ENCODE measurements around the gene GLRA3.
"Not testable (repeated sequence)": the region's sequence is repeated elsewhere in the genome, so short reads cannot be mapped to it uniquely, and the experiment has no call there.

GLRA3 gene

DNA sequence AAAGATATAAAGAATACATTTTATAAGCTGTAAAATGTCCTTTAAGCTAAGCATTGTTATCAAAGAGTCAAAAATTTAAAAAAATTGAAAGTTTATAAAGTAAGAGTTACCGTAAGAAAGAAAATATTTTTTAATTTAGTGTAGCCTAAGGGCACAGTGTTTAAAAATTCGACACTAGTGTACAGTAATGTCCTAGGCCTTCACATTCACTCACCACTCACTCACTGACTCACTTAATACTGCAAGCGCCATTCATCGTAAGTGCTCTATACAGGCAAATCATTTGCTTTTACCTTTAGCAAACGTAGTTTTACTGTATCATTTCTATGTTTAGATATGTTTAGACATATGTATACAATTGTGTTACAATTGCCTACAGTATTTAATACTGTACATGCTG, 20.2 kb downstream of the GLRA3 start:
- DNase-seq = no peak

DNA sequence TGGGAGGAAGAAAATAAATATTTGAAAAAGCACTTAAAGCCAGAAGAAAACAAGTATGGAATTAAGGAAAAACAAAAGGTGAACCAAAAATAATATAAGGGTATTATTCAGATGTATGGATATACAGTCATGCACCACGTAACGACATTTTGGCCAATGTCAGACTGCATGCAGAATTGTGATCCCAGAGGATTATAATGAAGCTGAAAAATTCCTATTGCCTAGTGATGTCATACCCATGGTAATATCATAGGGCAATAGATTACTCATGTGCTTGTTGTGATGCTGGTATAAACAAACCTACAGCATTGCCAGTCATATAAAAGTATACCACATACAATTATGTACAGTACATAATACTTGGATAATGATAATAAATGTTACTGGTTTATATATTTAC, 20.9 kb downstream of the GLRA3 start:
- no peak for DNase-seq

DNA sequence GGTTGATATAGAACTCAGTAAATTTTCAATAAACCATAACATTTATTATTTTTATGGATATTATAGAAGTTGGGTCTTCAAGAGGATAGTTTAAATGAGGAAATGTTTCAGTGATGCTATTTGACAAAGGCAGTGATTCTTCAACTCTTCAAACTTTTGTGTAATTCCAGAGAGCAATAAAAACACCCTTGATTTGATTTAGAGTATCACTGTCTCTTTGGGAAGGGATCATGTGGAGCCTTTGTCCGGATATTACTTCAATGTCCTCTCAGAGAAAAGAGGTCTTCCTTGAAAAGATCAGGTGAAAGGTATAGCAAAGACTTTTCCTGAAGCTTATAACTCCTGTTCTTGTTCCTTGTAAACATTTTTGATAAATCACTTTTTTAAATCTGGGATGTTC, 23.3 kb downstream of the GLRA3 start:
- DNase-seq = no peak

DNA sequence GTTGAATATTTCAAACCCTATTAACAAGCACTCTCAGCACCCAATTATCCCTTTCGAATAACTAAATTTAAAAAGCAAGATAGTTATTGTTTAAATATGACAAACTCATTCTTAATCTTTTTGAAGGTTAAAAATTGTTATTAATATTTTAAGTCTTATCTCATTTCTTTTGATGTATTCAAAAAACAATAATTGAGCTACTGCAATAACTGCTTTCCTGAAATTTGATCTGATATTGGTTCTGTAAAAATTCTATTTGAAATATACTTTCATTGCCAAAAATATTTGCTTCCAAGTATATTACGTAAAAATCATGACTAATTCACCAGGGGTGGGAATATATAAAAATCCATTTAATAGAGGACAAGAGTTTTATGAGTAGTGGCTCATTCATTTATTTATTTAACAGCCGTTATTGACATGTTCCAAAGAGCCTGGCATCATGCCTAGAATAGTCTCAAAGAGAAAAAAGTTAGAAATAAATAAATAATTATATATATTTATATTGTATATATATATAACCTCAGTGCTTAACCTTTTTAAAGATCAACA, 34.4 kb downstream of the GLRA3 start:
- no peak for DNase-seq

DNA sequence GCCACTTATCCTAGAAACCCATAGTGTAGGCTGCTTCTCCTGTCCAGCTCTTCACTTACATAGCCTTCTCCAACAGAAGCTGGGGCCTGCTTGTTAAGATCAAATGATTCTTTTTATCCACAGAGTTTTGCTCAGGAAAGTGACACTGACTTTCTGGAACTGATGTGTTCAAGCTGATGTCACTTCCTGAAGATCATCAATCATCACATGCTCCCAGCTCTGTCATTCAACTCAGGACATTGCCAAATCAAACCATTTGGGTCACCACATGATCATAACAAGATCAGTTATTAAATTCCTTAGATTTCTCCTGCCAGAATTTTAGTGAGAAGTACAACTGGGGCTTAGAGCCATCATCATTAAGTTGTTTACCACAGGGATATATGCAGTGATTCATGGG, 39.4 kb downstream of the GLRA3 start:
- no peak for DNase-seq

DNA sequence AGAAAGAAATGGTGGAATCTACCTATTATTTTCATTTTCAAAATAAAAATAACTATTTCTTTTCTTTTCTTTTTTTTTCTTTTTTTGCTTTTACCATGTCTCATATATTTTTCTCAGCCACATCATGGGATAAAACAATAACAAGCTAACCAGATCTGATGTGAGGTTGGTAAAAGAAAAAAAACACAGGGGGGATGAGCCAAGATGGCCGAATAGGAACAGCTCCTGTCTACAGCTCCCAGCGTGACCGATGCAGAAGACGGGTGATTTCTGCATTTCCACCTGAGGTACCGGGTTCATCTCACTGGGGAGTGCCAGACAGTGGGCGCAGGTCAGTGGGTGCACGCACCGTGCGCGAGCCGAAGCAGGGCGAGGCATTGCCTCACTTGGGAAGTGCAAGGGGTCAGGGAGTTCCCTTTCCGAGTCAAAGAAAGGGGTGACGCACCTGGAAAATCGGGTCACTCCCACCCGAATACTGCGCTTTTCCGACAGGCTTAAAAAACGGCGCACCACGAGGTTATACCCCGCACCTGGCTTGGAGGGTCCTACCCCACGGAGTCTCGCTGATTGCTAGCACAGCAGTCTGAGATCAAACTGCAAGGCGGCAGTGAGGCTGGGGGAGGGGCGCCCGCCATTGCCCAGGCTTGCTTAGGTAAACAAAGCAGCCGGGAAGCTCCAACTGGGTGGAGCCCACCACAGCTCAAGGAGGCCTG, 50.6 kb downstream of the GLRA3 start:
- not testable (repeated sequence) for DNase-seq

DNA sequence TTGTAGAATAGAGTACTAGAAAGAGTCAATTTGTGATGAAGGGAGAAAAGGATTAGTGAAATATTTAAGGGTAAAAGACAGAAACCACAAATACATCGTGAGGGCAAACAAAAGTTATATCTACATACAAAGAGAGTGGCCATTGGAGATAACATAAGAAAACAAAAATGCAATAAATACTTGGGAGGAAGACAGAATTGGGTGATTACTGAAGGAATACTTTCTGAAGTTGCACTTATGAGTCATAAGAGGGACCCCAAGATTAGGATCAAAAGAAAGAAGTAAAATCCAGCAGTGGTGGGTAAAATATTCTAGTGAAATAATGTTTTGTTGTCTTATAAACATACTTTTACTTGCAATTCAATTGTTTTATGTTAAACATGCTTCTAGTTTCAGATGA, 53.7 kb downstream of the GLRA3 start:
- no peak for DNase-seq

DNA sequence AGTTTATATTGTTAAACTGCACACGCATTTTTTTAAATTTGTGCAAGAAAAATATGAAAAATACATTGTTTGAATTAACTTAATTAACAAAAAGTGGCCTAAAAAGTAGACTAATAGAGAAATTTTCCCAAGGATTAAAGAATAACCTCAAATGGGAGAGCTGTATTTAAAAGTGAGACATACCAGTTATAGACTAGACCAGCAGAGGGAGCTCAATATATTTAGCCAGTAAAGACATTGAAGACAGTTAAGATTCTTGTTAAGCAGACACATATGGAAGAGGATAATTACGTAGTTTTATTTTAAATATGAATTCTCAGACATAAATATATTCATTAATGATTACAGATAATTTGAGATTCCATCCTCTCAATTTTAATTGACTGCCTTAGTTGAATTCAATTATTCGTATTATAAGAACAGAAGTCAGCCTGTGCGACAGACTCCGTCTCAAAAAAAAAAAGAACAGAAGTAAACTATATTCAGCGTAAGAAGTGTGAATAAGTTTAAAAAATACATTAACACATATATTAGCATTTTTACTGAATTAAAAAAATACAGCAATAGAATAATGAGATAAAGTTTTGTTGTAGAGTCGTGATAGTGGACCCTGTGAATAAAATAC, 64.8 kb downstream of the GLRA3 start:
- no peak for DNase-seq

DNA sequence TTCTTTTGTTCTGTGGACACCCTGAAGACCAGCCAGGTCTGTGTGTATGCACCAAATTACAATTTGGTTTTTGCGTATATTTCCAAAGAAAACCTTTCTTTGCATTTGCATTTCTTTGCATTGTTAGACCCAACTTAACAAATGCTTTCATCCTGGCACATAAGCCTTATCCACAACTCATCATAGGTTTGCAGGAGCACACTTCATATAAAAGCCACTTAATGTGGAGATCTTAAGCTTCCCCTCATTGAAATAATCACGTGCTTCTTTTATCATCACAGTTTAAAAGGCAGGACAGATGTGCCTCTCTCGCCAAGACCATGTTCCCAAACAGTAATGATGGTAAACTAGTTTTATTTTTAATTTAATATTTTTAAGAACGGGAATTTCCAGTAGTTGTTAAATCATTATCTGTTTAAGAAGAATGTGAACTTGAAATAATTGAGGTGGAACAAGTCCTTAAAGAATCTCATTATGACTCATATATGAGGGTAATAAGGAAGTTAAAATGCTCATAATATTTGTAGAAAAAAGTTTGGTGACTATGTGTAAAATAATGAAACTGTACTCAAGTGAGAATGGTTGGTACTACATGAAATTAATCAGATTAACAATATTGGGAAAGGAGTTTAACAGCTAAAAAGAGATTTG, 65.5 kb downstream of the GLRA3 start:
- no peak for DNase-seq

DNA sequence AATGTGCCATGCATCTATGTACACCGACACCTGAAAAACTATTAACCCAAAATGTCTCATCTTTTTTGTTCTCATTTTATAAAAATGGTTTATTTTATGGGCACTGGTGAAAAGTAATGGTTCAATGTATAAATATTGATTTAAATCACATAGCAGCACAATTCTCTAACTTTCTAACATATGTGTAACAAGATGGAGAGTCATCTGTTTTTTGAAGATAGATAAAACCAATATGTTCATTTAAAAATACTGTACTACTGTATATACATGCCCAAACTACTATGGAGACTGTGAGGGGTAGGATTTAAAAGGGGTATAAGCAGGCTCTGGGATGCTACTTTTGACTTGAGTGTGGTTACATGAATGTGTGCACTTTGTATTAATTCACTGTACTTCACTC, 67.6 kb downstream of the GLRA3 start:
- no peak for DNase-seq

DNA sequence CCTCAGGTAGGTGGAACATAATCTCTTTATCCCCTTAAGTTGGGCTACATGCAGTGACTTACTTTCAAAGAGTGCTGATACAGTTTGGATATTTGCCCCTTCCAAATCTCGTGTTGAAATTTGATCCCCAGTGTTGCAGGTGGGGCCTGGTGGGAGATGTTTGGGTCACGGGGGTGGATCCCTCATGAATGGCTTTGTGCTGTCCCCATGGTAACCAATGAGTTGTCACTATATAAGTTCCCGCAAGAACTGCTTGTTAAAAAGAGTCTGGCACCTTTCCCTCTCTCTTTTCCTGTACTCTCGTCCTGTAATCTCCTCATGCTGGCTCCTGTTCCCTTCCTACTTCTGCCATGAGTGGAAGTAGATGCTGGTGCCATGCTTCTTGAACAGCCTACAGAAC, 71.3 kb downstream of the GLRA3 start:
- DNase-seq = no peak

DNA sequence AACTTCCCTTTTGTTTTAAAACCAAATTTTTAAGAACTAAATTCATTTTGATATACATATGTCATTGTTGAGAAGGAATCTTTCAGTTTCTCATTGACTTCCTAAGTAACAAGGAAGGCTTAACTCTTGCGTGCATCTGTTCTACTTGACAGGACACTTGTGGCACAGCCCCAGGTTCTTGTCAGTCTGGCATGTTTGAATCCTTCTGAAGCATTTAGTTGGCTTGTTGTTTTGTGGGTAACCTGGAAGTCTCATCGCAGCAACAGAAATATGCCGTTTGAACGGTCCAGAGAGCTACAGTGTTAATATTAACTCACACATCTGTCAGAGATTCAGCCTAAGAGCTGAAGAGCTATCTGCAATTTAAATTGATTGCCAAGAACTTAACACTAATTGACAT, 76.0 kb downstream of the GLRA3 start:
- no peak for DNase-seq

DNA sequence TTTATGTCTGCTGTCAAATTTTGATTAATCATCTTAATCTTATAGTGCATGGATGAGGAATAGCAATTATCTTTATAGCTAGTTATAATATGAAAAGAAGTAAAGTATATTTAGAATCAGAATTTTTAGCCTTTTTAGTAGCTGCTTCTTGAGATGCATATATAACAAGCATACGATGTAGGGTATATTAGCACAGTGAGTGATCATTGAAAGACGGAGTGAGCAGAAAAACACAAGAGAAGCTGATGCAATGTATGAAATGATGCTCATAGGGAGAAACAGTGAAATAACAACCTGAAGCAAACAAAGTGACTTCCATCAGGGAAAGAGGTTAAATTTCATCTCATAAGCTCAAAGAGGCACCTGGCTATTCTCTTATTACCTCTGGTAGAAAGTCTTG, 77.0 kb downstream of the GLRA3 start:
- DNase-seq = no peak

DNA sequence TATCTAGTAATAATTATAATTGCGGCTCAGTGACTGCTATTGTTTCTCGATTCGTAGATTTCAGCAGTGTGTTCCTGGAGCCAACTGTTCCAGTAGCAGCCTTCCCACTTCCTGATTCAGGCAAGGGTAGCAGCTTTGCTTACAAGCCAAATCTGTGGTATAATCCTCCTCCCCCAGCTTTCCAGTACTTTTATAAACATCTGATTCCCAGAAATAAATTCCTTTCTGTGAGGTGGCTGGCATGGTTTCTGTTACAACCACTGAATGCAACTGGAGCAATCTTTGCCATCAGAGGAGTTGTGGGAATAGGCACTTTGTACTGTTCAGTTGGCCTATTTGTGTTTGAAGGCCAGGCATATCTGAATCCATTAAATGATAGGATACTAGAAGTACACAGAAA, 80.0 kb downstream of the GLRA3 start:
- no peak for DNase-seq

DNA sequence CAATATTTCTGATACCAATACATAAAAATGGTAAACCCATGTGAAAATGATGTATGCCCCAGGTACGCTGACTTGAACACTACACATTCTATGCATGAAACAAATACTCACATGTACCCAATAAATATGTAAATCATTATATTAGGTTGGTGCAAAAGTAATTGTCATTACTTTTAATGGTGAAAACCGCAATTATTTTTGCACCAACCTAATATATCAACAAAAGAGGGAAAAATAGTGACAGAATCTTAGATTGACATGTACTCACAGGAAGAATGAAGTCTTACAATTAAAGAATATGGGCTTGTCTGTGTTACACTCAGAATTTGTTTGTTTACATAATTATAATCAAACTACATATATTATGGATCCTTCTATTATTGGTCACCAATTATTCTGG, 82.3 kb downstream of the GLRA3 start:
- no peak for DNase-seq

DNA sequence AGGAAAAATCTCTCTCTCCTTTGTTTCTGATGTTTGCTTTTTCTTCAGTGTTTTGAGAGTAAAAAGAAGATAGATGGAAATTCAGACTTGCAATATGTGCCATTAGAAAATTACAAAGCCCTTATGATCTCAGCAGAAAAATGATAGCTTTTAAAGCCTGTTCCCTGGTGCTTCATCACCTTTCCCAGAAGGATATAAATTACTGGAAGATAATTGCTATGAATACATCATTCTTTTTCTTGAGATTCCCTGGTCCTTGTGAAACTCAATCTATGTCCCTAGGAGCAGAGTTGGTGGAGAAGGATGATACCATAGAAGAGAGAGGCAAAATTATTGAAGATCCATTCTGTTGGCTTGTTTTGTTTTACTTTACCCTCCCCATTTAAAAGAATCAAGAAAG, 86.5 kb downstream of the GLRA3 start:
- no peak for DNase-seq

DNA sequence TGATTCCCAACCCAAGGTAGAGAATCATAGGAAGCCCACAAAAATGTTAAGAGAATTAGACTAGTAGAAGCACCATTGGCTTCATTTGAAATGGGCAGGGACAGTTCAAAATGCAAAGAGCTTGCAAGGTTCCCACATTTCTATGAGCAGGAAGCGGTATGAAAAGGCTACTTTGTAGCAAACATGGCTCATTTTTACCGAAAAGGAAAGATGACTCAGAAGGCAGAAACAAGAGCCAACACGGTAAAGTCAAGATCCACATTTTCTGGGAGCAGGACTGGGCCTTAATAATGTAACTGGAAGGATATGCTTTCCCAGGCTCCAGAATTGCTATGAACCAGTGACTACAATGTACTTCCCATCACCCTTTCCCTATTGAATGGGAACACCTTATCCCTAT, 89.5 kb downstream of the GLRA3 start:
- DNase-seq = no peak

DNA sequence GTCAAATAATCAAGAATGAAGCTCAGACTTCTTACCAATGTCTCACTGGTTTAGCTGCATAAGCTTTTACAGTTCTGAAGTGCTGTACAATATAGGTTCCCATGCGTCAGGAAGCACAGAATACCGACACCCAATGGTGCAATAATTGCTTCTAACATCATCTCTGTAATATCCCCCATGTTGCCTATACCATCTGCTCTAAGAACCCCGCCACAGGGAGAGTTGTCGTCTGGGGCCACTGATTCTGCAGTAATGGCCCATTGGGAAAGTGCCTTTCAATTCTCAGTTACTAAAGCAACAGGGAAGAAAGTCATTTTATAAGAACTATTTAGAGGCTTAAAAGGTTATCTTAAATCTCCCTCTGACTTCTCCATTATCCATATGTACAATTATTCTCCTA, 94.9 kb downstream of the GLRA3 start:
- no peak for DNase-seq

DNA sequence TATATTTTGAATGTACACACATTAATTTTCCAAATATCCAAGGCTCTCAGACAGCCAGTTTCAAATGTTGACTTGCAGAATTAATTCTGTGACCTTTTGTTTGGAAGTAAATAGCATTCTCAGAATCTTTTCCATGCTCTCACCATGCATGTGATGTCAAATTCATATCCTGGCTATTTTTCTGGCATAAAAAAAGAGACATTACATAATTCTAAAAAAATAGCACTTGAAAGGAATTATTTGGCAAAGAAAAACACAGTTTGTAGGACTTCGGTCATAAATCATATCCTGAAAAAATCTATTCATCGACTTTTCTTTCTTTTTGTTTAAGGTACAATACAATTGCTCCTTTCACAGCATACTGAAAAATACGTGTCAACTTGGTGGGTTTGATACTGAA, 111.2 kb downstream of the GLRA3 start:
- DNase-seq = no peak

DNA sequence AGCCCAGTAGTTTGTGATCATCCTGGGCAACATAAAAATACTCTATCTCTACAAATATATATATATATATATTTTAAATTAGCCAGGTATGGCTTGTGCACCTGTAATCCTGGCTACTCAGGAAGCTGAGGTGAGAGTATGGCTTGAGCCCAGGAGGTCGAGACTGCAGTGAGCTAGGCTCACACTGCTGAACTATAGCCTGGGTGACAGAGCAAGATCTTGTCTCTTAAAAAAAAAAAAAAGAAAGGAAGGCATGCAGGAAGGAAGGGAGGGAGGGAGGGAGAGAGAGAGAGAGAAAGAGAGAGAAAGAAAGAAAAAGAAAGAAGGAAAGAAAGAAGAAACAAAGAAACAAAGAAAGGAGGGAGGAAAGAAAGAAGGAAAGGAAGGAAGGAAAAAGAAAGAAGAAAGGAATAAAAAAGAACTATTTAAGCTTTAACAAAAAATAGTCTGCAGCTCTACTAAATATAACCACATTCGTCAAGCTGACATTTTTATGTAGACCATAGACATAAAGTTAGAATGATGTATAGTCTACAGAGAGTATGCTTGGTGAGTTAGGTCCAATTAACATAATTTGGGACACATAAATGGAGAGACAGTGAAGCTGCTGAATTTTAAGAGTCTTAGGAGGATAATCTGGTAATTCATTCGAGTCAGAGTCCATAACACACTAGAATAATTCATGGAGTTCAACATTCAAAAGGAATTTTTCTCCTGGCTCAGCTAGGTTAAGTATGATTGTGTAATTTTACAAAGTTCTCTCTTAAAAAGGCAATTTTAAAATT, 111.9 kb downstream of the GLRA3 start:
- no peak for DNase-seq

DNA sequence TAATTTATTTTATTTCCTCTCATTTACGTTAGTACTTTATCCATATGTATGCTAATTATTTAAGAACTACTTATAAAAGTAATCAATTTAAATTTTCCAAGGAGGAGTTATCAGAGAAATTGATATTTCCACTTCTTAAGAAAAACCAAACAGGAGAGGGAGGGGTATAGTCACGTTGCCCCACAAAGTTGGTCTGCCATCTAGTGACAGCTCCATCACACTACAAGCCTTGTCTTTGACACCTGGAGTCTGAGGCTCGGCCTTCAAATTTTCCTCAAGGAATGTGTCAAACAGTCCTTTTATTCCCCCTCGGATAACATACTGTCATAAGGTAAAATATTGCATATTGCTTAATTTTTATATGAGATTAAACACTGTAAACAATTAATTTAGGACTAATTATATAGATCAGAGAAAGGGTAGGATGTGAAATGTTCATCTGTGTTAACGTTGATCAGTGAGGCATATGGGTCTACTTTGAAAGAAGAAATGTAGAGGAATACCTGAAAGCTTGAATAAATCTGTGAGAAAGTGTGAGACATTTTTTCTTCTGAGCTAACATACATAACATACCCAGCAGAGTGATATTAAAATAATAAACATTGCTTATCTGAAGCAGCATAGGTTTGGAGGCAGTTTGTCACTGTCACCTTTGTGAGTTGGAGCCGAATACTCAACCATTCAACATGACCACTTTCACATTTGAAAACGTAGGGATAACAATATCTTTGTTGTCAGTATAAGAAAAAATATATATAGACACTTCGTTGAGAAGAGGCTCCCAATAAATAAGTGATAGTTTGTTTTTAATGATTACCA, 114.4 kb downstream of the GLRA3 start:
- DNase-seq = no peak

DNA sequence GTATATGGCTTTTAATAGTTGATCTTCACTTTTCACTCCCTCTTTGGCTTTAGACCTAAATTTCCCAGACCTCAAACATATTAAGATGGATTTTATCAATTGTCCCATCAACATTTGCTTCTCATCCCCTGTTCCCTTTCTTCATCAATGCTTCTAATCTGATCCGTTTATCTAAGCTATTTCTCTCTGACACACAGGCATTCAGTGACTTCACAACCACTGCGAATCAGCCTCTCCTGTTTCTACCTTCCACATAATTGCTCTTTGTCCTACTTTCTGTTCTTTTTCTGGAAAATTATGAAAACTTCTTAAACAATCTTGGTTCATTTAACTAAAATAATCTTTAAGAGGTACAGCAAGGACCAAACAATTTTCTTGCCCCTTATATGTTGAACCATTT, 115.2 kb downstream of the GLRA3 start:
- no peak for DNase-seq

DNA sequence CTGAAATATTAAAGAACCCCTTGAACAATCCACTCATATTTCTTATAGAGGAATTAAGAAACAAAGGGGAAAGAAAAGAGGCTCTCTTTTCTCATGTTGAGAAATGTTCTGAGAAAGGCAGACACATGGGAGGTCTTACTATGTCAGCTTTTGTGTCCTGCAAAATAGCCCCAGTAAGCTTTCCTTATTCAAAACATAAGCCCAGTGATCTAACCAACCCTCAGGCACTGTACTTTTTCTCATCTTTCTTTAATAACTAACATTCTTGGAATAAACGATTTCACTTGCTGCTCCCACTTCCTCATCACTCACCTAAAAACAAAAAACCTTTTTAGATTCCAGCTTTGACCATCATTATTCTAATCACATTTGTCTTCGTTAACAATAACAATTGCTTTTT, 115.9 kb downstream of the GLRA3 start:
- no peak for DNase-seq

Measured in effector CD8-positive, alpha-beta T cell (primary cell).